ENCODE data around the gene STK39. TPM values are rescaled to one million over a fixed set of nuclear protein-coding genes. Genes with fewer than 3 reads are reported as not detected.
A peak's percentile ranks its signal among the peaks of the same experiment; 100 is the strongest.

Gene STK39
- total RNA-seq, 1 experiment from 2014 or later = 15.9 TPM

DNA sequence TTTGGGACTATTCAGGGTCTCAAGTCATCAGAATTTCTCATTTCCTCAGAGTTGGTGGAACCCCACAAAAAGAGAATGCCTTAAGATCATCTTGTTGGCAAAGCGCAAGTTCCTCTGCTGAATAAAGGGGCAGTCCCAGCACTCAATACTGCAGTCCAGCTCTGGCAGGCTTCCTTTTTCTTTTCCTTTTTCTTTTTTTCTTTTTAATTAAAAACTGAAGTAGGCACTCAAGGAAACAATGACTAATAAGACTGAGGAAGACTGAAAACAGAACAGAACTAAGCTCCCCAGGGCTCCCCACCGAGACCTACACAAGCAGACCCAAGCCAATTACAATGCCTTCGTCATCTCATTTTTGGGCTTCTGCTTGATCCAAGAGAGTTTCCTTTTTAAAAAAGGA lies 82.0 kb downstream of the STK39 start:
- no TSS peak for BruUV-seq (replicated peaks)
- Histone ChIP-seq H3K4me3 (ENCODE audit: low read depth, low read length, poor library complexity, severe bottlenecking) (no peak overlapping the region), H3K36me3 (ENCODE audit: insufficient read depth, low read length, poor library complexity, severe bottlenecking) (no peaks in the 10 kb centered on the region), H3K4me1 (ENCODE audit: insufficient read depth, low read length, poor library complexity, severe bottlenecking) (peaks cover 23% of the 10 kb centered on the region), H3K27me3 (replicated peaks; ENCODE audit: insufficient read depth, low read depth, low read length, poor library complexity) (no peaks in the 10 kb centered on the region), H3K27ac (ENCODE audit: low read depth, low read length, poor library complexity, severe bottlenecking) (peak overlapping the region; percentile 61), H3K9me3 (ENCODE audit: low read depth, low read length, poor library complexity, severe bottlenecking) (no peaks in the 10 kb centered on the region)
- no peak for TF ChIP-seq EZH2 (IDR thresholded peaks at IDR 0.05; ENCODE audit: borderline replicate concordance, low read depth, low read length, poor library complexity, severe bottlenecking)
- TF ChIP-seq, protein P1, sequence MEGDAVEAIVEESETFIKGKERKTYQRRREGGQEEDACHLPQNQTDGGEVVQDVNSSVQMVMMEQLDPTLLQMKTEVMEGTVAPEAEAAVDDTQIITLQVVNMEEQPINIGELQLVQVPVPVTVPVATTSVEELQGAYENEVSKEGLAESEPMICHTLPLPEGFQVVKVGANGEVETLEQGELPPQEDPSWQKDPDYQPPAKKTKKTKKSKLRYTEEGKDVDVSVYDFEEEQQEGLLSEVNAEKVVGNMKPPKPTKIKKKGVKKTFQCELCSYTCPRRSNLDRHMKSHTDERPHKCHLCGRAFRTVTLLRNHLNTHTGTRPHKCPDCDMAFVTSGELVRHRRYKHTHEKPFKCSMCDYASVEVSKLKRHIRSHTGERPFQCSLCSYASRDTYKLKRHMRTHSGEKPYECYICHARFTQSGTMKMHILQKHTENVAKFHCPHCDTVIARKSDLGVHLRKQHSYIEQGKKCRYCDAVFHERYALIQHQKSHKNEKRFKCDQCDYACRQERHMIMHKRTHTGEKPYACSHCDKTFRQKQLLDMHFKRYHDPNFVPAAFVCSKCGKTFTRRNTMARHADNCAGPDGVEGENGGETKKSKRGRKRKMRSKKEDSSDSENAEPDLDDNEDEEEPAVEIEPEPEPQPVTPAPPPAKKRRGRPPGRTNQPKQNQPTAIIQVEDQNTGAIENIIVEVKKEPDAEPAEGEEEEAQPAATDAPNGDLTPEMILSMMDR (conservative IDR thresholded peaks at IDR 0.05; ENCODE audit: low read depth, low read length) = no peak
- POLR2A ChIA-PET (ENCODE audit: low non-redundant PET) = no interaction called here
- CTCF ChIA-PET = interaction anchor here (0.6 kb wide), 1 partner anchor 13 kb away, joined by 3 read pairs; no protein-coding TSS in a partner anchor
- peak; percentile 77 for DNase-seq (ENCODE audit: low spot score)
- intact Hi-C loops (cut with micrococcal nuclease; ENCODE audit: unreplicated experiment) = no loop called here

DNA sequence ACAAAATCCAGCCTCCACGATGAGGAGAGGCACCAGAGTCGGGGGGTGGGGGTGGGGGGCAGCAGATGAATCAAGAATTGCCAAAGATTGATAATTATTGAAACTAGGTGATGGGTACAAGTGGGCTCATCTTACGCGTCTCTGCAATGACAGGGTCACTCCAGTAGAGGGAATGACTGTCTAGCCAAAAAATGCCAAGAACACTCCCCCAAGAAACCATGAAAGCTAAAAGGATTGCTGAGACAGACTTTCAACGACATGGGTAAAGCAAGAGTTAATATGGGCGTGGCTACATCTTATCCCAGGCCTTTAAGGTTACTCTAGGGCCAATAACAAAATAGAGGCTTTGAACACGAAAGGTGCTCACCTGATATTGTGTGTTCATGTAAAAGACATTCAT lies 86.5 kb downstream of the STK39 start:
- intact Hi-C loops (cut with micrococcal nuclease; ENCODE audit: unreplicated experiment) = no loop called here
- Histone ChIP-seq H3K36me3 (ENCODE audit: insufficient read depth, low read length, poor library complexity, severe bottlenecking) (no peaks in the 10 kb centered on the region), H3K27ac (ENCODE audit: low read depth, low read length, poor library complexity, severe bottlenecking) (no peak overlapping the region), H3K9me3 (ENCODE audit: low read depth, low read length, poor library complexity, severe bottlenecking) (no peaks in the 10 kb centered on the region), H3K4me1 (ENCODE audit: insufficient read depth, low read length, poor library complexity, severe bottlenecking) (peaks cover 61% of the 10 kb centered on the region), H3K4me3 (ENCODE audit: low read depth, low read length, poor library complexity, severe bottlenecking) (no peak overlapping the region), H3K27me3 (replicated peaks; ENCODE audit: insufficient read depth, low read depth, low read length, poor library complexity) (no peaks in the 10 kb centered on the region)
- peak; percentile 69 for DNase-seq (ENCODE audit: low spot score)
- no TSS peak for BruUV-seq (replicated peaks)
- TF ChIP-seq EZH2 (IDR thresholded peaks at IDR 0.05; ENCODE audit: borderline replicate concordance, low read depth, low read length, poor library complexity, severe bottlenecking) = no peak
- TF ChIP-seq, protein P1 (conservative IDR thresholded peaks at IDR 0.05; ENCODE audit: low read depth, low read length) = peak; percentile 50
- ChIA-PET CTCF (interaction anchor here (1.1 kb wide), 1 partner anchor 847 kb away, joined by 4 read pairs; no protein-coding TSS in a partner anchor), POLR2A (ENCODE audit: low non-redundant PET) (interaction anchor here (0.7 kb wide), 1 partner anchor 829 kb away, joined by 3 read pairs; no protein-coding TSS in a partner anchor)

DNA sequence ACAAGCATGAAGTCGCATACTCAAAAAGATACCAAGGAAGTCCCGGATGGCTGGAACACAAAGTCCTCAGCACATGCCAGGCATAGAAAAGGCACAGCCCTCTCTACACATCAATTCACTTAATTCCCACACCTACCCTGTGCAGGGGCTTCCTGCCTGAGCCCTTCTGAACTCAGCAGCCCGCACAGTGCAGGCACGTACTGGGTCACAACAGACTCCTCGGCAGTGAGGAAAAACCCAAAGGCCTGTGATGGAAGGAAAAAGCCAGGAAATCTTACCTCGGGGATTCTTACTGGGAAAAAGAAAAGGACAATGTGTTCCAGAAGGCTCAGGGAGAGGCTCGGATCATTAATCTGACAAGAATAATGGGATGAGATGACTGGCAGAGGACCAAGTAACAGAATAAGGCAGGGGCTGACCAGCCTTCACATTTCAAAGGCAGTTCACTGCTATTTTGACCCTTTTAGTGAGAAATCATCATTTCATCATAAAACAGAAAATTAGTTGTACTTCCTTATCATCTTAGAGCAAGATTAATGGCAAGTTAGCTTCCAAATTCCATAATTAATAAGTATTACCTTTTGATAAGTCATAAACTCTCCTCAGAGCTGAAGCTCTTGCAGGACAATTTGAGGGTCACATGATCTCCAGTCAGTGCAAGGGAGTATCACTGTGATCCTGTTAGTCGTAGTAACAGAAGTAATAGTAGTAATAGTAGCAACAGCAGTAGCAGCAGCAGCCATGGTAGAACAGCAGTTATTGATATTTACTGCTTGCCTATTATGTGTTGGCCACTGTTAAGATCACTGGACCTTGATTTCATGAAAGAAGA lies 87.4 kb downstream of the STK39 start:
- H3K9me3 ChIP-seq (ENCODE audit: low read depth, low read length, poor library complexity, severe bottlenecking) = no peaks in the 10 kb centered on the region
- intact Hi-C loops (cut with micrococcal nuclease; ENCODE audit: unreplicated experiment) = no loop called here
- POLR2A ChIA-PET (ENCODE audit: low non-redundant PET) = no interaction called here
- CTCF ChIA-PET = interaction anchor here (1.1 kb wide), 1 partner anchor 846 kb away, joined by 4 read pairs; no protein-coding TSS in a partner anchor
- H3K27ac ChIP-seq (ENCODE audit: low read depth, low read length, poor library complexity, severe bottlenecking) = no peak overlapping the region
- H3K36me3 ChIP-seq (ENCODE audit: insufficient read depth, low read length, poor library complexity, severe bottlenecking) = no peaks in the 10 kb centered on the region
- H3K4me3 ChIP-seq (ENCODE audit: low read depth, low read length, poor library complexity, severe bottlenecking) = no peak overlapping the region
- TF ChIP-seq EZH2 (IDR thresholded peaks at IDR 0.05; ENCODE audit: borderline replicate concordance, low read depth, low read length, poor library complexity, severe bottlenecking) = no peak
- TF ChIP-seq, protein P1 (conservative IDR thresholded peaks at IDR 0.05; ENCODE audit: low read depth, low read length) = no peak
- no peak for DNase-seq (ENCODE audit: low spot score)
- H3K4me1 ChIP-seq (ENCODE audit: insufficient read depth, low read length, poor library complexity, severe bottlenecking) = peaks cover 59% of the 10 kb centered on the region
- no peaks in the 10 kb centered on the region for H3K27me3 ChIP-seq (replicated peaks; ENCODE audit: insufficient read depth, low read depth, low read length, poor library complexity)
- no TSS peak for BruUV-seq (replicated peaks)

All from A673 (cell line).